Stimulated activated naive B cell treated with anti-CD40 and anti-IgM and Interleukin-4, amounts not matched to agents 10 μg/mL and 1 μg/mL and 100 μg/mL, for 72 hours (primary cell): Measurements from ENCODE around the gene TADA2B.
"Not testable (repeated sequence)": the region's sequence is repeated elsewhere in the genome, so short reads cannot be mapped to it uniquely, and the experiment has no call there.

Source experiments
- ATAC-seq, 2 donors: fragments of 150-1000 bp; cut with Tn5 transposase; replicated peaks; 2 replicates each; pipeline ENCODE4 v1.10.0; 2021; ENCODE audit warnings: moderate library complexity in 1 of 2
- DNase-seq: peaks from one replicate; pipeline ENCODE4 v3.0.0; 2021
- H3K27ac Mint-ChIP-seq: one replicate; pipeline ENCODE4 v1.8.0; 2022; ENCODE audit warnings: mild to moderate bottlenecking, mixed read lengths
- H3K27me3 Mint-ChIP-seq, 2 donors: one replicate each; pipeline ENCODE4 v1.8.0; 2022; ENCODE audit warnings: mixed read lengths in 2 of 2
- H3K36me3 Mint-ChIP-seq, 2 donors: one replicate each; pipeline ENCODE4 v1.8.0; 2022; ENCODE audit warnings: mixed read lengths in 2 of 2, mild to moderate bottlenecking in 1 of 2
- H3K4me1 Mint-ChIP-seq, 2 donors: one replicate each; pipeline ENCODE4 v1.8.0; 2022; ENCODE audit warnings: mixed read lengths in 2 of 2, mild to moderate bottlenecking in 1 of 2
- H3K4me3 Mint-ChIP-seq, 2 donors: one replicate each; pipeline ENCODE4 v1.8.0; 2022; ENCODE audit warnings: mild to moderate bottlenecking in 2 of 2, mixed read lengths in 2 of 2, moderate library complexity in 1 of 2
- H3K9me3 Mint-ChIP-seq, 2 donors: one replicate each; pipeline ENCODE4 v1.8.0; 2022; ENCODE audit warnings: mixed read lengths in 2 of 2, mild to moderate bottlenecking in 1 of 2

Gene TADA2B

DNA sequence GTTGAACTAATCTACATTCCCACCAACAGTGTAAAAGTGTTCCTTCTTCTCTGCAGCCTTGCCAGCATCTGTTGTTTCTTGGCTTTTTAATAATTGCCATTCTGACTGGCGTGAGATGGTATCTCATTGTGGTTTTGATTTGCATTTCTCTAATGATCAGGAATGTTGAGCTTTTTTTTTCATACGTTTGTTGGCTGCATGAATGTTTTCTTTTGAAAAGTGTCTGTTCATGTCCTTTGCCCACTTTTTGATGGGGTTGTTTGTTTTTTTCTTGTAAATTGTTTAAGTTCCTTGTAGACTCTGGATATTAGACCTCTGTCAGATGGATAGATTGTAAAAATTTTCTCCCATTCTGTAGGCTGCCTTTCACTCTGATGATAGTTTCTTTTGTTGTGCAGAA lies 36.7 kb downstream of the TADA2B start:
- H3K9me3 Mint-ChIP-seq, DNase-seq, ATAC-seq, H3K36me3 Mint-ChIP-seq, H3K4me3 Mint-ChIP-seq, H3K4me1 Mint-ChIP-seq, H3K27ac Mint-ChIP-seq: not testable (repeated sequence)
- peaks cover 37 to 63% of the 10 kb centered on the region in 2 donors for H3K27me3 Mint-ChIP-seq

DNA sequence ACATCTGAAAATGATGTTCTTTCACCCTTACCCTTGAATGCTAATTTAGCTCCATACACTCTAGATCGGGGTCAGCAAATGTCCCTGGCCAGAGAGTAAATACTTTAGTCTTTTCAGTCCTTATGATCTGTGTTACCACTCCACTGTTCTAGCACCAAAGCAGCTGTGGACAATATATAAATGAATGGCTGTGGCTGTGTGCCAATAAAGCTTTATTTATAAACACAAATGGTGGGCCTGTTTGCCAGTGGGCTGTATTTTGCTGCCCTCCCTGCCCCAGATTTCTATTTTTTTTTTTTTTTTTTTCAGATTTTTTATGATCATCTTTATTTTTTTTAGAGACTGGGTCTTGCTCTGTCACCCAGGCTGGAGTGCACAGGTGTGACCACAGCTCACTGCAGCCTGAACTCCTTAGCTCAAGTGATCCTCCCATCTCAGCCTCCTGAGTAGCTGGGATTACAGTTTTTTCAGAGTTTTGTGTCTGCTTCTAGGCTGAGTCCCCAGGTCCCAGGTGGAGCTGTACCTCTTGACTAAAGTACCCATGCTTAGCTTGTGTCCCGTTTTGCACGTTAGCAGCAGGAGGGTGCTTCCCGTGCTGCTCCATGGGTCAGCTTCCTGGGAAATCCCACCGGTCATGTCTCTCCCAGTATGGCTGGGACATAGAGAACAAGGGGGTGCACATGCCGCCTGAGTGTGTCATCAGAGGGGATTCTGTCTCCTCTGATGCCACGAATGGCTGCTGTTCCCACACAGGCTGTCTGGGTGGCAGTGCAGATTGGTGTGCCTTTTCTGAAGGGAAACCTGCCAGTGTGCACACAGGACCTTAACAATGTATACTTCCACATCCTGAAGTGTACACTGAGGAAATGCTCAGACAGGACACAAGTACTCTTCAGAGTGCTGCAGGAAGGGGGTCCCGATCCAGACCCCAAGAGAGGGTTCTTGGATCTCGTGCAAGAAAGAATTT lies 40.7 kb downstream of the TADA2B start:
- no peaks in the 10 kb centered on the region for H3K36me3 Mint-ChIP-seq
- H3K27me3 Mint-ChIP-seq = peaks cover 37 to 59% of the 10 kb centered on the region in 2 donors

DNA sequence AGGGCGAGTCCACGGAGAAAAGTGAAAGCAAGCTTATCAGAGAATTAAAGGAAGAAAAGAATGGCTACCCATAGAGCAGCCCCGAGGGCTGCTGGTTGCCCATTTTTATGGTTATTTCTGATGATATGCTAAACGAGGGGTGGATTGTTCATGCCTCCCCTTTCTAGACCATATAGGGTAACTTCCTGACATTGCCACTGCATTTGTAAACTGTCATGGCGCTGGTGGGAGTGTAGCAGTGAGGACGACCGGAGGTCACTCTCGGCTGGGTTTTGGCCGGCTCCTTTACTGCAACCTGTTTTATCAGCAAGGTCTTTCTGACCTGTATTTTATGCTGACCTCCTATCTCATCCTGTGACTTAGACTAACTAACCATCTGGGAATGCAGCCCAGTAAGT lies 41.4 kb downstream of the TADA2B start:
- not testable (repeated sequence) for H3K36me3 Mint-ChIP-seq, ATAC-seq, H3K9me3 Mint-ChIP-seq, H3K27ac Mint-ChIP-seq, DNase-seq, H3K4me1 Mint-ChIP-seq
- H3K4me3 Mint-ChIP-seq = peak overlapping the region in 1 of 2 donors; percentile 32
- H3K27me3 Mint-ChIP-seq = peaks cover 37 to 55% of the 10 kb centered on the region in 2 donors

More for the DNA sequence above, 40.7 kb downstream of the TADA2B start:
- no peaks in the 10 kb centered on the region for H3K4me1 Mint-ChIP-seq
- peaks cover 0 to 6% of the 10 kb centered on the region in 2 donors for H3K9me3 Mint-ChIP-seq
- ATAC-seq = no peak
- DNase-seq = no peak
- peak overlapping the region in 1 of 2 donors; percentile 32 for H3K4me3 Mint-ChIP-seq
- H3K27ac Mint-ChIP-seq = no peak overlapping the region

DNA sequence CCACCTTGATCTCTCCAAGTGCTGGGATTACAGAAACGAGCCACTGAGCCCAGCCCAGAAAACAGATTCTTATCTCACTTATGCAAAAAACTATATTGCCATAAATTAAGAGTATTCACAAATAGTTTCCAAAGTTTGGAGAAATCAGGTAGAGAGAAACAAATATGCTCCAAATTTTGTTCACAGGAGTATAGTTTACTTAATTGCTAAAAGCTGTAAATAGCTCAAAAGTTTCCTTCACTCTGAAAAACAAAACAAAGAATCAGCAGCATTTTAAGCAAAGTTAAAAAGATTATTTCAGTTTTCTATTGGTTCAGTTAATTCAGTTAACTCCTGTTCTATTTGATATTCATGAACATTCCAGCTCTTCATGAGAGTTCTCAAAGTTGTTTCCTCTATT lies 43.2 kb downstream of the TADA2B start:
- DNase-seq (no peak), ATAC-seq (no peak)
- no peak overlapping the region for H3K27ac Mint-ChIP-seq
- H3K27me3 Mint-ChIP-seq = peaks cover 33 to 51% of the 10 kb centered on the region in 2 donors
- H3K4me3 Mint-ChIP-seq = no peak overlapping the region
- H3K9me3 Mint-ChIP-seq = peaks cover 0 to 3% of the 10 kb centered on the region in 2 donors
- no peaks in the 10 kb centered on the region for H3K4me1 Mint-ChIP-seq
- H3K36me3 Mint-ChIP-seq = no peaks in the 10 kb centered on the region

DNA sequence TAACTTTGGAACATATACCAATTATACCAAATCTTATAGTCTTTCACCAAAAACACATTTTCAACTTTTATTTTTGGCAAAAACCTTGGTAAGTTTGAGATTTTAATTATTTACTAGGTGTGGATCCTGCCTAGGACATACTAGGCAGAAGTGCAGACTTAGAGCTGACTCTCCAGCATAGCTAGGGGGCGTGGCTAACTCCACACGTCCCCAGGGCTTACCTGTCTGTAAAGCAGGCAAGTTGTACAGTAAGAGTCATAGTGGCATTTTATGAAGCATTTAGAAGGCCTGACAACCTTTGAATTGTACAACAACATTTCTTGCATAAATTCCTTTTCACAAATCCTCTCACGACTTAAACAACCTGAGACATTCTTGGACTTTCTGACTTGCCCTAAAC lies 43.9 kb downstream of the TADA2B start:
- Mint-ChIP-seq H3K27ac (no peak overlapping the region), H3K4me1 (no peaks in the 10 kb centered on the region), H3K4me3 (no peak overlapping the region), H3K27me3 (peaks cover 37 to 50% of the 10 kb centered on the region in 2 donors), H3K9me3 (peaks cover 0 to 3% of the 10 kb centered on the region in 2 donors), H3K36me3 (no peaks in the 10 kb centered on the region)
- DNase-seq (no peak), ATAC-seq (no peak)

DNA sequence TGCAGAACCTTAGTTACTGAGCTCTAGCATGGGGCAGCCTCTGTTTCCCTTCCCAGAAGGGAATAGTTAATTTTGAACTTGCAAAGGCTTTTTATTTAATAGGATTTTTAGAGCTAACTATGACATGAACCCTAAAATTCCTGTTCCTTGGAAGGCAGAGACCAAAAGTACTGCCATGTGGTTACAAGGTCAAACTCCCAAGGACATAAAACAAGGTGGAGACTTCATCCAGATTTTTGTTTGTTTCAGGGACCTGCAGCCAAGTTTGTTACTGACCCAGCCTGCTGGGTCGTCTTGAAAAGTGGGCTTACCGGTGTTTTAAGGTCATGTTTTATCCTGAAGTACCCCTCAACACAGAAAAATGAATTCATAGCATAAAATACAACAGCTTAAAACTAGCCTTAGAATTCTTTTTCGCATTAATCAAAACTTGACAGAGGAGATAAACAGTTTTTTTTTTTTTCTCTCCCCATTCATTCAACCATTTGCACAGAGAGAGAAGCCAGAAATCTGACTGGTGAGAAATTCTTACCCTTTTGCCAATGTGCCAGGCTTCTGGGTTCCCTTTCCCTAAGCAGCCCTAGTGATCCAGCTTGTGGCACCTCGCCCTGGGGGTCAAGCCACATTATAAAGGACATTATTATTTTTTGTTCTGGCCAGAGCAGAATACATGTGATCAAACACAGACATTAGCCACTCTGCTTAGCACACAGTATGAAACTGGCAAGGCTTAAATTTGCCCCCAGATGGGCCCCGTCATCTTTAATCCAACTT lies 46.2 kb downstream of the TADA2B start:
- no peaks in the 10 kb centered on the region for H3K9me3 Mint-ChIP-seq
- H3K4me1 Mint-ChIP-seq = no peaks in the 10 kb centered on the region
- no peaks in the 10 kb centered on the region for H3K36me3 Mint-ChIP-seq
- DNase-seq (no peak), ATAC-seq (no peak)
- H3K27ac Mint-ChIP-seq = no peak overlapping the region
- peaks cover 41 to 44% of the 10 kb centered on the region in 2 donors for H3K27me3 Mint-ChIP-seq
- no peak overlapping the region for H3K4me3 Mint-ChIP-seq

DNA sequence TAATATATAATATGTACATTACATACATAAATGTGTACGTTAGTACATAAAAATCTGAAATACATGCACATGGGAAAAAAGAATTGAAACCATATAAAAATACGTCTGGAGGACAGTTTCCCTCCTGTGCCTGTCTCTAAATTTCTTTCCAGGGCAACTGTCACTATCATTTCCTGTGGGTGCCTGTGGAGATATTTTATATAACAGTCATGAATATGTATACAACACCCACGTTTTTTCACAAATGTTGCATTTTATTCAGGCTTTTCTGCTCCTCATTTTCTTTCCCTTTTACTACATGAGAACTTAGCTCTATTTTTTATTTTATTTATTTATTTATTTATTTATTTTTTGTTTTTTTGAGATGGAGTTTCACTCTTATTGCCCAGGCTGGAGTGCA lies 48.9 kb downstream of the TADA2B start:
- Mint-ChIP-seq H3K27me3 (peaks cover 45 to 49% of the 10 kb centered on the region in 2 donors), H3K27ac (no peak overlapping the region), H3K36me3 (no peaks in the 10 kb centered on the region), H3K9me3 (no peaks in the 10 kb centered on the region), H3K4me3 (no peak overlapping the region), H3K4me1 (no peaks in the 10 kb centered on the region)
- ATAC-seq (no peak), DNase-seq (no peak)

DNA sequence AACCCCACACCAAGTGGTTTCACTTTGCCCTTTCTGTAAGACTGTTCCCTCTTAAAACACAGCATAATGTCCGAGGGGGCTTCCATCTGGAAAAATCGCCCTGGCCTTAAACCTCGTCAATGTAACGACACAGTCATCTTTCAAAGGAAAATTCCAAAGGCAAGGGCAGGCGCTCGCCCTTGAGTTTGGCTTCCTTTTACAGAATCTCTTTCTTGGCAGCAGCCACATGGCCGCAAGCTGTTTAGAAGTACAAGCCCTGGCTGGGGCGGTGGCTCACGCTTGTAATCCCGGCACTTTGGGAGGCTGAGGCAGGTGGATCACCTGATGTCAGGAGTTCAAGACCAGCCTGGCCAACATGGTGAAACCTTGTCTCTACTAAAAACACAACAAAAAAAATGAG lies 51.7 kb downstream of the TADA2B start:
- Mint-ChIP-seq H3K4me3 (no peak overlapping the region), H3K36me3 (no peaks in the 10 kb centered on the region), H3K9me3 (no peaks in the 10 kb centered on the region), H3K27me3 (peaks cover 42 to 53% of the 10 kb centered on the region in 2 donors), H3K4me1 (no peaks in the 10 kb centered on the region), H3K27ac (no peak overlapping the region)
- no peak for ATAC-seq
- DNase-seq = no peak

DNA sequence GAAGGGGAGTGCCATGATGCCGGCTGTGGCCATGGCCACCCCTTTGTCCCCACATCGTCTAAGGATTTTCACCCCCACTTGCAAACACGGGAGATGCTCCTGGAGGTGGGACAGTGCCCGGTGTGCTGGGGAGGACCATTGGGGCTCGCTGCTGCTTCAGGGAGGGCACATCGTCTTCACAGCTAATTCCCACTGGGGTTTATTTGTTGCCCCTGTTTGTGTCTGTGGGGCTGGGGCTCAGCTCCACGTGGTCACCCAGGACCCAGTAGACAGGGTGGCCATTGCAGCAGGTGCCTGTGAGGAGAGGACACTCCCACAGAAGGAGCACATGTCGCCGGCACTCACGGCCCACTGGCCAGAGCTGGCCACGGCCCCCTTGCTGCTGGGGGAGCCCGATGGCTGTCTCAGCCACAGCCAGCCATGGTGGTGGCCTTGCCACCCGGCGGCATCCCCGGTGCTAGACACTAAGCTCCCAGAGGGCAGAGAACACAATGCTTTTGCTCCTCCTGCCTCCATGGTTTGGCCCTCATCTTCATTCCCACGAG lies 52.5 kb downstream of the TADA2B start:
- Mint-ChIP-seq H3K36me3 (no peaks in the 10 kb centered on the region), H3K4me3 (no peak overlapping the region), H3K4me1 (no peaks in the 10 kb centered on the region), H3K9me3 (no peaks in the 10 kb centered on the region), H3K27me3 (peaks cover 39 to 50% of the 10 kb centered on the region in 2 donors), H3K27ac (no peak overlapping the region)
- no peak for ATAC-seq
- no peak for DNase-seq

DNA sequence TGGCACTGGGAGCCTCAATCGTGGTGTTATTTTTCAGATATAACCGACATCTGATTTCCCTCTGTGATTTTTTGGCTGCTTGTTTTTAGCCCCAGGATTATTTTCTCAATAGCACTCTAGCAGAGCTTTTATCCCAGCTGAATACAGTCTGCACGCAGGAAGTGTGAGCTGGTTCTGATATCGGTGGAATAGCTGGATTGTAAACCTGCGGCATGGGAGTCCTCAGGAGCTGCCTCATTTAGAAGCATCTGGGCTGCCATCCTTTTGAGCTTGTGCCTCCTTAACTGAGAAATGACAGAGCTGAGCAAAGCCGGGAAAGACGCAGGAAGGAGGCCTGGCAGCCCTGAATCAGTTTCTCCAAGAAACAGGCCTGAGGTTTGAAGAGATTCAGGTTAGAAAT lies 53.1 kb downstream of the TADA2B start:
- Mint-ChIP-seq H3K4me3 (no peak overlapping the region), H3K4me1 (no peaks in the 10 kb centered on the region), H3K27ac (no peak overlapping the region), H3K27me3 (peaks cover 34 to 46% of the 10 kb centered on the region in 2 donors), H3K9me3 (no peaks in the 10 kb centered on the region), H3K36me3 (no peaks in the 10 kb centered on the region)
- DNase-seq (no peak), ATAC-seq (no peak)

DNA sequence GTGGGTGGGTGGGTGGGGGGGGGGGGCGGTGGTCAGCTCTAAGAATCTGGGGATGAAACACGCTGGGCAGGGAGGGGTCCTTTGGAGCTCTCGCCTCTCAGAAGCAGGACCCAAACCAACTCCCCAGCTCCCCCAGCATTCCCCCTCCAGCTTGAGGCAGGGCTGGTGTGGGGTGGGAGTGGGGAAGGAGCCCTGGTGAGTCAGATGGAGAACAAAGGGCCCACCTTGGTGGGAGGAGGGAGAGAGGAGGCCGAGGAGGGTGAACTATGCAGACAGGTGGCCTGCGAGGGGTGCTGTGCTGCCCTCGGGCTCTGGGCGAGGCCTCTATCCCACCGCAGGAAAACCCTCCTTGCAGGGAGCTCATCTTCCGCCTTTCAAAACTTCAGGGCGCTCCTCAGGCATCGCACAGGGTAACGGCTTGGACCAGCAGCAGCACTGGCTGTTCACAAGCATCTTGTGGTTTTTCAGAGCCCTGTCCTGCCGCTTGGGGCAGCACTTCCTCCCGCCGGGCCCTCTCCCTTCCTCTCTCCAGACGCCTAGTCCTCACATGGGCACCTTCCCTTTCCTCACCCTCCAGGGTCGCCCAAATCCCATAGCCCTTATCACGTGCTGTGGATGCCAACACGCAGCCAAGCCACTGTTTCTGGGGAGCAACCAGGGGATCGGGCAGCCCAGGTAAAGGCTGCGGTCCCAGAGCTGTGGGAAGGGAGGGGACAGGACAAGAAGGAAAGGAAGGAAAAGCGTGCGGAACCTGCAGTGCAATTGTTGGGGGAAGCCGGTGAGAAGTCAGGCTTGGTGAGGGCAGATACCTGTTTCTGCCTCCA lies 58.7 kb downstream of the TADA2B start:
- DNase-seq = peak; percentile 39
- H3K27me3 Mint-ChIP-seq = peaks cover 11 to 18% of the 10 kb centered on the region in 2 donors
- peaks cover 11 to 21% of the 10 kb centered on the region in 2 donors for H3K4me1 Mint-ChIP-seq
- peak overlapping the region; percentile 92 to 96 for H3K4me3 Mint-ChIP-seq
- no peaks in the 10 kb centered on the region for H3K36me3 Mint-ChIP-seq
- no peaks in the 10 kb centered on the region for H3K9me3 Mint-ChIP-seq
- H3K27ac Mint-ChIP-seq = no peak overlapping the region
- ATAC-seq = peak; percentile 69 to 76

DNA sequence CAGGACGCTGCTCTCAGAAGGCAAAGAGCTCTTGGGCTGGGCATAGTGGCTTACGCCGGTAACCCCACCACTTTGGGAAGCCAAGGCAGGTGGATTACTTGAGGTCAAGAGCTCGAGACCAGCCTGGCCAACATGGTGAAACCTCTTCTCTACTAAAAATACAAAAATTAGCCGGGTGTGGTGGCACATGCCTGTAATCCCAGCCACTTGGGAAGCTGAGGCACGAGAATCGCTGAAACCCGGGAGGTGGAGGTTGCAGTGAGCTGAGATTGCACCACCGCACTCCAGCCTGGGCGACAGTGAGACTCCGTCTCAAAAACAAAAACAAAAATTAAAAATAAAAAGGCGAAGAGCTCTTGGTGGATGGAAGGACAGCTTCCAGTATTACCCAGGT lies 59.3 kb downstream of the TADA2B start:
- peak in 1 of 2 donors; percentile 1 for ATAC-seq
- H3K27ac Mint-ChIP-seq = not testable (repeated sequence)

DNA sequence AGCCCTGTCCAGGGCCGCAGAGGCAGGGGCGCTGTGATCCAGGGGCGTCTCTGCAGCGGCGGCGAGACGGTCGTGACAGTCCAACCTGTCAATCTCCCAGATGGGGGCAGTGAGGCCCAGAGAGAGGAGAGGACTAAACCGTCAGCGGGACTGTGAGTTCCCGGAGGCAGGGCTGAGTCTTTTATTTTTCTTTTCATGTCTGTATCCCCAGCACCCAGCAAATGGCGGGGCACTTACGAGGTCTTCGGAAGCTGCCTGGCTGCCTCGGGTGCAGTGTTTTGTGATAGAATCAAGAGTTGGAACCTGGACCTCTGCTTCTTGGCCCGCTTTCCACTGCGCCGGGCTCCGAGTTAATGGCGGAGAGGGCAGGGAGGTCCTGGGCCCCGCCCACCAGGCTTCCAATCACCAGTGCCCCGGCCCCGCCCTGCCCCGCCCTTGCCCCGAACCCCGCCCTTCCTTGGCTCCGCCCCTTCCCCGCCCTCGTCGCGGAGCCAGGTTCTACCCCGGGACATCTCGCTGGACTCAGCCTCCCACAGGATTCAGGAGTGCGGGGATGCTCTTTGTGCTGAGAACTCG lies 59.9 kb downstream of the TADA2B start:
- Mint-ChIP-seq H3K27ac (peak overlapping the region; percentile 86), H3K36me3 (no peaks in the 10 kb centered on the region), H3K9me3 (no peaks in the 10 kb centered on the region), H3K27me3 (peaks cover 6 to 14% of the 10 kb centered on the region in 2 donors), H3K4me3 (peak overlapping the region; percentile 92 to 96), H3K4me1 (peaks cover 11 to 21% of the 10 kb centered on the region in 2 donors)
- ATAC-seq (peak; percentile 92 to 94), DNase-seq (peak; percentile 65)

More for the DNA sequence above, 59.3 kb downstream of the TADA2B start:
- not testable (repeated sequence) for H3K9me3 Mint-ChIP-seq, H3K36me3 Mint-ChIP-seq, DNase-seq
- H3K4me1 Mint-ChIP-seq = peaks cover 11 to 21% of the 10 kb centered on the region in 2 donors
- H3K4me3 Mint-ChIP-seq = peak overlapping the region; percentile 92 to 96
- H3K27me3 Mint-ChIP-seq = peaks cover 8 to 16% of the 10 kb centered on the region in 2 donors
